ENCODE data around the gene ATP1B1.
"Not testable (repeated sequence)": the region's sequence is repeated elsewhere in the genome, so short reads cannot be mapped to it uniquely, and the experiment has no call there.

ATP1B1 gene

GRCh38 chr1:169115891-169116585 is 9.5 kb downstream of the ATP1B1 start:
- DNase-seq (ENCODE audit: low read depth in 2 of 2), result no peak

- DNase-seq (ENCODE audit: low read depth in 2 of 2), result no peak
Measured at GRCh38 chr1:169117014-169117413, 10.5 kb downstream of the ATP1B1 start.

GRCh38 chr1:169117599-169117998 is 11.1 kb downstream of the ATP1B1 start:
- no peak for DNase-seq (ENCODE audit: low read depth in 2 of 2)

DNA sequence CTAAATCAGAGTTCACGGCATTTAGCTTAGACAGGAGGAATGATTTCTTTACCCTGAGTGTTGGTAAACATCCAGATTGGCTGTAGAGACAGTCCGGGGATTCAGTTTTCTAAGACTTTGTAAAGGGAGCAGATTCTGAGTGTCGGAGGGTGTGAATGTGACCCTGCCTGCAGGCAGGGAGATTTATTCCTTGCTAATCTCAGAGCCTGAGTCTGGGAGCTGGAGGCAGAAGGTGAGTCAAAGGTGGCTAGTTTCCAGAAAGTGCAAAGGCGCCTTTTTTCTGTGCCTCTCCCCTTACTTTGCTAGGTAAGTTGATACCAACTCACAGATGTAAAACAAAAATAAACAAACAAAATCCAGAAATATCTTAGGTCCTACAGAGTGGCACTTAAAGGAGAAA is 11.7 kb downstream of the ATP1B1 start:
- DNase-seq (ENCODE audit: low read depth in 2 of 2), result no peak

GRCh38 chr1:169119405-169119804 is 12.9 kb downstream of the ATP1B1 start:
- DNase-seq (ENCODE audit: low read depth in 2 of 2), result no peak

GRCh38 chr1:169120066-169120465 is 13.6 kb downstream of the ATP1B1 start:
- no peak for DNase-seq (ENCODE audit: low read depth in 2 of 2)

DNA sequence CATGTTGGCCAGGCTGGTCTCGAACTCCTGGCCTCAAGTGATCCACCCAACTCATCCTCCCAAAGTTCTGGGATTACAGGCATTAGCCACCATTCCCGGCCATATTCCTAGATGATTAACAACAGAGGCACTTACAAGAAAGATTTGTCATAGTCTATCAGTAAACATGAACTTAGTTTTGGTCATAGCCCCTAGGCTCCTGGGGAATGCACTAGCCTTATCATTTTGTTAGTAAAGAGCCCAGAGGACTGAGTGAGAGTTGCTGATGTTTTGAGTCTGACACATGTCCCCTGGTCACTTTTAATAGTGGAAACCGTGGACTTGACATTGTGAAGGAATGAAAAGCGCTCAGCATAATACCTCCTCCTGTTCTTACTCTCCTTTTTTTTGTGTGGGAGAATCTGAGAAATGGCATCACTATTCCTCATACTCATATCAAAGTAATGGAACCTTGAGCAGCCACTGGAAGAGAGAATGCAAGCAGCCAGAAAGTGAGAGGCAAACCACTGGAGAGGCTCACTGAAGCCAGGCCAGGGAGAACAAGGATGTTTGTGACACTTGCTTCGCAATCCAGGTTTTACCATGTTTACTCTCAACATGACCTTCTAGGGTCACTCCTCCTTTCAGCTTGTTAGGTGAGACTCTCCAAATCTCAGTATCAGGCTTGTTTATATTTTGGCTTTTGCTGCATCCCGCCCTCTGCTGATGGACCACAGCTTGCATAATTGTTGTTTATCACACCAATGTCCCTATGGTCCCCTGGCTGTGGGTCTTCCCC is 14.8 kb downstream of the ATP1B1 start:
- no peak for DNase-seq (ENCODE audit: low read depth in 2 of 2)

GRCh38 chr1:169122976-169123375 is 16.5 kb downstream of the ATP1B1 start:
- DNase-seq (ENCODE audit: low read depth in 2 of 2), result no peak

DNA sequence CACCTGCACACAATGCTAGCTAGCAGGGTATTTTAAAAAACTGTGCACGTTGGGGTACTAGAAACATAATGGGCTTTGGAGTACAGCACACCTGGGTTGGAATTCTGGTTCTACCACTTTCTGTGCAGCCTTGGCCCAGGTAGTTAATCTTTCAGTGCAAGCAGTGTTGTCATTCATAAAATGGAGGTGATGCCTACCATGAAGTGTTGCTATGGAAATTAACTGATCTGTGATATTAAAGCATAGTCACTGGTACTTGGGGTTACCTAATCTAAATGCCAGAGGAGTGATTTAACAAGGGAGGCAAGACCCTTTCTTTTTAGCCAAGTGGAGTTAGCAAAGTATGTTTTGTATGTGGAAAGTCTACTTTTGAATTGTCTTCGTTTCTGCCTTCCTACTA is 18.0 kb downstream of the ATP1B1 start:
- no peak for DNase-seq (ENCODE audit: low read depth in 2 of 2)

DNA sequence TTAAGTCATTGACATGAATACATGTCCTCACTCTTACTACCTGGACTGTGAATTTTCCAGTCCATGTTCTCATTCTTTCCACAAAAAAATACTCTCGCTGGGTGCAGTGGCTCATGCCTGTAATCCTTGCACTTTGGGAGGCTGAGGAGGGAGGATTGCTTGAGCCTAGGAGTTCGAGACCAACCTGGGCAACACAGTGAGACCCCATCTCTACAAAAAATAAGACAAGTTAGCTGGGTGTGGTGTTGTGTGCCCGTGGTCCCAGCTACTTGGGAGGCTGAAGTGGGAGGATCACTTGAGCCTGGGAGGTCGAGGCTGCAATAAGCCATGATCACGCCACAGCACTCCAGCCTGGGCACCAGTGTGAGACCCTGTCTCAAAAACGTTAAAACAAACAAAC is 19.1 kb downstream of the ATP1B1 start:
- not testable (repeated sequence) for DNase-seq (ENCODE audit: low read depth in 2 of 2)

GRCh38 chr1:169126335-169126734 is 19.8 kb downstream of the ATP1B1 start:
- no peak for DNase-seq (ENCODE audit: low read depth in 2 of 2)

DNA sequence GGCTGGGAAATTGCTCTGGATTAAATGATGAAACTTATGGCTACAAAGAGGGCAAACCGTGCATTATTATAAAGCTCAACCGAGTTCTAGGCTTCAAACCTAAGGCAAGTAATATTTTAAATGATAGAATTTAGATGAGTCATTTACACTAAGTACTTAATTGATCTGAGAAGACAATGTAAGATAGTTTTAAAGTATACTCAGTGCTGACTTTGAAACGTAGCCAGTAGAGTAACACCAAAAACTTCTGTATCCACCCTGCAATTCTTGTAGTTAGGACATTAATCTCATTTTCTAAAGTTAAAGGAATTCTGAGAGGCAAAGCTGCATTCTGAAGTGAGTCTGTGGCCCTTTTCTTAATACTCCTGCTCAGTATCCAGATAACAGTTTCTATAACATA is 20.8 kb downstream of the ATP1B1 start:
- no peak for DNase-seq (ENCODE audit: low read depth in 2 of 2)

DNA sequence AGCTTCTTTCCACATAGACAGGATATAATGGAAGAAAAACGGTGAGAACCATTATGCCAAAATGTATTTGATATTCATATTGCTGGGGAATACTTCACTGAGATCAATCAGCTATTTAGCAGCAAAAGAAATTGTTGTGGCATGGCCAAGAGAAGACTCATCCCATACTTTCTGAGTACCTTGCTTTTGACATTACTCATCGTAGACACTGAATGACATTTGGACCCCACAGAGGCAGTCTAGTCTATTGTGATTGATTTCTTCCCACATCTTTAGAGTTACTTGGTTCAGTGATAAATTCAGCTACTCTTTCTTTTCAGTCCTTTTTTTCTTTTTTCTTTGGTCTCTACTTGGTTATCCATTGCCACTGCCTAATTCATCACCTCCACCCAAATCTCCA is 22.1 kb downstream of the ATP1B1 start:
- DNase-seq (ENCODE audit: low read depth in 2 of 2), result no peak

GRCh38 chr1:169129109-169129784 is 22.8 kb downstream of the ATP1B1 start:
- no peak for DNase-seq (ENCODE audit: low read depth in 2 of 2)

DNA sequence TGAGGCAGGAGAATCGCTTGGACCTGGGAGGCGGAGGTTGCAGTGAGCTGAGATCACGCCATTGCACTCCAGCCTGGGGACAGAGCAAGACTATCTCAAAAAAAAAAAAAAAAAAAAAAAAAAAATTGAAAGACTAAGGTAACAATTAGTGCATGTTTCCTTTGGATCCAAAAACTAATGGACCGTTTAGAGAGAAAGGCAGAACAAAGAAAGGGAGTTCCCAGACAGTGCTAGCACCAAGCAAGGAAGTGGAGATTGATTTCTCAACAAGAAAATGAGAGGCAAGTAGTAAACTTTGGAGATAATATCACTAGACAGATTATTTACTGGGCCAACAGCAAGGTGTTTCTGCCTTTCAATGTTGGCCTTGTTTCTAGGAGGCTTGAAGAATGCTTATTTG is 24.2 kb downstream of the ATP1B1 start:
- DNase-seq (ENCODE audit: low read depth in 2 of 2), result no peak

DNA sequence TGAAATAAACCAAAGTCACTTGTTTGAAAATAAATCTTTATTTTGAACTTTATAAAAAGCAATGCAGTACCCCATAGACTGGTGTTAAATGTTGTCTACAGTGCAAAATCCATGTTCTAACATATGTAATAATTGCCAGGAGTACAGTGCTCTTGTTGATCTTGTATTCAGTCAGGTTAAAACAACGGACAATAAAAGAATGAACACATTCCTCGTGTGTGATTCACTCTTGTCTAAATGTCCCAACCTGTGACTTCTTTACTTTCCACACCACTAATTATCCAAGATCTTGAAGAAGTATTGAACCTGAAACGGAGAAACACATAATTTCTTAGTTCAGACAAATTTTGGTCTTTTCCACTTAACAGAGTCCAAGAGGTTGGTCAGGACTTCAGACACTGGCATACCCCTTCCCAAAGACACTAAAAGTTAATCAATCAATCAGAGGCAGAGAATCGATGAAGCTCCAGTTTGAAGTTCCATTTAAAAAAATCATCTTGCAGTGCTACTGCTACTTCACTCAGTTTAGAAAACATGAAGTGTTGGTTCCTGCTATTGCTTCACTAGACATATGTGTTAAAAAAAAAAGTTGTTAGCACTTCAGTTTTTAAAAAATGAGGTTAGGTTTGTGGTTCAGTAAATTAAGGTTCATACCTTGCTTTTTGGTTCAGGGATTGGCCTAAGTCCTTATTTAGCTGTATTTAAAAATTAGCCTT is 26.2 kb downstream of the ATP1B1 start:
- no peak for DNase-seq (ENCODE audit: low read depth in 2 of 2)

DNA sequence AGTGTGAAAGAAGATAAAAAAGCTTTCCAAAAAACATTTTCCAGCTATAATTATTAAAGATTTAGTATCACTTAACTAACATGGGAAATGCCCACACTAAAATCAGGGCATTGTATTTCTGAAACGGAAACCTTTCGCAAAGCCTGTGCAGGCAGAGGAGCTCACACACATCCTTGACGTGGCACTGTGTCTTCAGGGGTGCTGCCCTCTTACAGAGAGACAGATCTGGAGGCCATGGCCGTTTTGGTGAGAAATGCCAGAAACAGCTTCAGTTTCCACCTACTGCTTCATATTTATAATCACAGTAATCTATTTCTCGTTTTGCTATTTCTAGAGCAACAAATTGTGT is 26.7 kb downstream of the ATP1B1 start:
- no peak for DNase-seq (ENCODE audit: low read depth in 2 of 2)

DNA sequence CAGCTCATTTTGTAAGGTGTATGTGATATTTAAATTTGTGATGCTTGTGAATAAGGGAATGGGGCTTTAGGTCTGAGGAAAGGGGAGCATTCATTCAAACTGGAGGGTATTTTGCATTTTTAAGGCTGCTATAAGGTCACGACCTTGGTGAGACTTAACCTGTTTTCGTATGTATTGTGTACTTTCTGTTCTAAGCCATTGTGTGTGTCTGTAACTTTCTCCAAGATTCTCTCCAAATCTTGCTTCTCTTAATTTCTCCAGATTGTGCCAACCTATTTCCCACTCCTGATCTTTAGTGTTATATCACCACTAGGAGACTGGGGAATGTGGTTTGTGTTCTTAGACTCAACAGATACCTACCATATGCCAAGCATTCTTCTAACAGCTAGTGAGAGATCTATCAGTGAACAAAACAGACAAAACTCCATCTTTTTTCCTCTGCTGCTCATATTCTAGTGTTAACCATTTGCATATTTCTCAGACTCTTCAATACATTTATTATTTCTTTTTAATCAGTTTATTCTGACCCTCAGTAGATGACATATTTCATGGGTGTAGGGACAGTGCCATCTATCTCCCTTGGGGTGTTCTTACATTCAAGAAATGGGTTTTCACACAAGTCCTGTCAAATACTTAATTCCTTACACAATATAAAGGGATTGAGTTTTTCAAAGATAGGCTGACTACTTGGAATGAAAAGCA is 27.5 kb downstream of the ATP1B1 start:
- DNase-seq (ENCODE audit: low read depth in 2 of 2), result no peak

DNA sequence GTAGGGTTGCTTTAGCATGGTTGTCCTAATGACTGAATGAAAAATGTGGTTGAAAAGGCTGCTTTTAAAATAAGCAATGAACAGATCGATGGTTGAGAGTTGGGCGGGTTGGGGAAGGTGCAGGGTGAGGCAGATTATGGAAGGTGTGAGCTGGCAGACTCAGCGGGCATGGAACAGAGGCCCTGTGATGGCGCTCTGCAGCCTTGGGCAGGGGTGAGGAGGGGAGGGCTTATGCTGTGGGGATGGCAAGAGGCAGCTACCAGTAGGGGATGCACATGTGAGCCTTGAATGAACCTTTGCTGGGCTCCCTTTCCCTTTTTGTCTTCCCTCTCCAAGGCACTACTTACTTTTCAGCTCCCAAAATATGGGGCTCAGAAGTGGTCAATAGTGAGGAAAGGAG is 30.9 kb downstream of the ATP1B1 start:
- no peak for DNase-seq (ENCODE audit: low read depth in 2 of 2)

- no peak for DNase-seq (ENCODE audit: low read depth in 2 of 2)
Measured at GRCh38 chr1:169138866-169139670, 32.6 kb downstream of the ATP1B1 start.

GRCh38 chr1:169141356-169141755 is 34.9 kb downstream of the ATP1B1 start:
- DNase-seq (ENCODE audit: low read depth in 2 of 2), result no peak
